Right lobe of liver (tissue), 4 donors: ENCODE results near the gene GOLGA6L2.

Experiments used
- POLR2A ChIP-seq: fragments of 450-650 bp; IDR thresholded peaks from one replicate; pipeline ENCODE4 v1.6.1; 2017; ENCODE audit warnings: antibody characterized with exemption, mild to moderate bottlenecking
- TF ChIP-seq, protein P1 (sequence below), 4 donors: fragments of 200-600 bp in 3 of 4; fragments of 450-650 bp in 1 of 4; IDR thresholded peaks; one replicate each; pipeline versions ENCODE4 v1.5.1 to v1.8.0; 2016 to 2022; ENCODE audit warnings: antibody characterized with exemption in 4 of 4, mild to moderate bottlenecking in 2 of 4
- donor health status: DM: no; HTN: no; CAD: no.
- donor health status: DM: no; HTN: no; CAD: no.
- donor health status: DM: no; HTN: yes; CAD: no.

- TF ChIP-seq POLR2A = no peak
- TF ChIP-seq, protein P1, sequence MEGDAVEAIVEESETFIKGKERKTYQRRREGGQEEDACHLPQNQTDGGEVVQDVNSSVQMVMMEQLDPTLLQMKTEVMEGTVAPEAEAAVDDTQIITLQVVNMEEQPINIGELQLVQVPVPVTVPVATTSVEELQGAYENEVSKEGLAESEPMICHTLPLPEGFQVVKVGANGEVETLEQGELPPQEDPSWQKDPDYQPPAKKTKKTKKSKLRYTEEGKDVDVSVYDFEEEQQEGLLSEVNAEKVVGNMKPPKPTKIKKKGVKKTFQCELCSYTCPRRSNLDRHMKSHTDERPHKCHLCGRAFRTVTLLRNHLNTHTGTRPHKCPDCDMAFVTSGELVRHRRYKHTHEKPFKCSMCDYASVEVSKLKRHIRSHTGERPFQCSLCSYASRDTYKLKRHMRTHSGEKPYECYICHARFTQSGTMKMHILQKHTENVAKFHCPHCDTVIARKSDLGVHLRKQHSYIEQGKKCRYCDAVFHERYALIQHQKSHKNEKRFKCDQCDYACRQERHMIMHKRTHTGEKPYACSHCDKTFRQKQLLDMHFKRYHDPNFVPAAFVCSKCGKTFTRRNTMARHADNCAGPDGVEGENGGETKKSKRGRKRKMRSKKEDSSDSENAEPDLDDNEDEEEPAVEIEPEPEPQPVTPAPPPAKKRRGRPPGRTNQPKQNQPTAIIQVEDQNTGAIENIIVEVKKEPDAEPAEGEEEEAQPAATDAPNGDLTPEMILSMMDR (IDR thresholded peaks at IDR 0.05) = no peak
These were observed 49.3 kb downstream of the GOLGA6L2 start for GRCh38 chr15:23397779-23398178.
